ENCODE data around the gene RBBP8NL.

The RBBP8NL gene

GRCh38 chr20:62419759-62420158 is 7.6 kb downstream of the RBBP8NL start:
- no peak for ATAC-seq

GRCh38 chr20:62418709-62419487 is 8.4 kb downstream of the RBBP8NL start:
- no peak for ATAC-seq

- no peak for ATAC-seq
Measured at GRCh38 chr20:62417981-62418708, 9.2 kb downstream of the RBBP8NL start.

- ATAC-seq = no peak
Measured at GRCh38 chr20:62416651-62417637, 10.4 kb downstream of the RBBP8NL start.

- ATAC-seq = no peak
Measured at GRCh38 chr20:62415354-62416111, 11.8 kb downstream of the RBBP8NL start.

GRCh38 chr20:62413896-62414481 is 13.3 kb downstream of the RBBP8NL start:
- no peak for ATAC-seq

GRCh38 chr20:62413025-62413570 is 14.2 kb downstream of the RBBP8NL start:
- no peak for ATAC-seq

- ATAC-seq = no peak
Measured at GRCh38 chr20:62412194-62413024, 14.9 kb downstream of the RBBP8NL start.

- no peak for ATAC-seq
Measured at GRCh38 chr20:62411479-62412193, 15.7 kb downstream of the RBBP8NL start.

- no peak for ATAC-seq
Measured at GRCh38 chr20:62410746-62411478, 16.4 kb downstream of the RBBP8NL start.

- no peak for ATAC-seq
Measured at GRCh38 chr20:62409931-62410745, 17.2 kb downstream of the RBBP8NL start.

- ATAC-seq = no peak
Measured at GRCh38 chr20:62409086-62409853, 18.1 kb downstream of the RBBP8NL start.

GRCh38 chr20:62408640-62409039 is 18.7 kb downstream of the RBBP8NL start:
- ATAC-seq = no peak

- ATAC-seq = no peak
Measured at GRCh38 chr20:62408055-62408454, 19.3 kb downstream of the RBBP8NL start.

GRCh38 chr20:62407221-62407992 is 19.9 kb downstream of the RBBP8NL start, which contains the start of gene CABLES2:
Gene CABLES2, minus strand, starts transcription at chr20:62407285. Its CDS starts 9 bp downstream, at chr20:62407276.
- peak; percentile 96 for ATAC-seq

GRCh38 chr20:62406635-62407176 is 20.6 kb downstream of the RBBP8NL start:
- ATAC-seq = no peak
